GM21528 (cell line): ENCODE measurements around the gene MACROD2.

Source experiments
- ATAC-seq: cut with Tn5 transposase; IDR thresholded peaks from one replicate; pipeline ENCODE4 v1.9.1; 2021; ENCODE audit warnings: mild to moderate bottlenecking, moderate library complexity; ENCODE audit not compliant: unreplicated experiment, low FRiP score

Gene MACROD2

GRCh38 chr20:14688005-14688404 is 692.7 kb downstream of the MACROD2 start:
- ATAC-seq = no peak

- ATAC-seq = peak; percentile 66
Observed at GRCh38 chr20:14691994-14692393, 696.7 kb downstream of the MACROD2 start.

DNA sequence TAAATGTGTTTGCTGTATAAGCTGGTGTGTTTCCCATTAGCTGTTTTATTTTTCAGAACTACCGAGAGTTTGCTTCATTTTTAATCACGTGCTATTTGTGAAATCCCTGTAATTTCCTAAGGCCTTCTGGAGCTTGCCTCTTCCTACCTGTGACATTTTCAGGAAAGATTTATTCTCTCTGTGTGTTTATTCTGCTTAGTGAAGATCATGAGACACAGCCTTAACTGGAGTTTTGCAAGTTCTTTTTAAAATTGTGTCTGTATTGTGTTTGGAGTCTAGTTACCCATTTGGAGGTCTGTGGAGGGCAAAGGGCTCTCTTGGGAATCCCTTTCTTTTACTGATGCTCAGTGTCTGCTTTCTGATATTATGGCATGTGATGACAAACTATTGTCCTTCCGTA is 701.2 kb downstream of the MACROD2 start:
- no peak for ATAC-seq

DNA sequence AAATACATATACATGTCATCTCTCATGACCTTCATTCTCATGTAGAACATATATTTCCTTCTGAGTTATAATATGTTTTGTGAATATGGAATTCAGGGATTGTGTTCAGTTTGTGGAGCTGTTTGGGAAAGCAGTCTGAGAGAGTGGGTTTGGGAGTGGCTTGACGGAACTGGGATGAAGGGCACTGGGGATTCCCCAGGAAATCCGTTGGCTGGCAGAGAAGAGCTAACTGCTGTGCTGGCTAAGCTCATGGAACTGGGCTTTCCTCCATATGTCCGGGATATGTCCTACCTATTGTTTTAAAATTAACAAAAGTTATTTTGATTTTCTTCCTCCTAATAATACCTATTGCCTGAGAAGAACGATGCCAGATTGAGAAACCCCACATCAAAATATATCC is 701.6 kb downstream of the MACROD2 start:
- no peak for ATAC-seq

GRCh38 chr20:14698125-14698524 is 702.8 kb downstream of the MACROD2 start:
- ATAC-seq = no peak

GRCh38 chr20:14698605-14699373 is 703.5 kb downstream of the MACROD2 start:
- ATAC-seq = no peak

DNA sequence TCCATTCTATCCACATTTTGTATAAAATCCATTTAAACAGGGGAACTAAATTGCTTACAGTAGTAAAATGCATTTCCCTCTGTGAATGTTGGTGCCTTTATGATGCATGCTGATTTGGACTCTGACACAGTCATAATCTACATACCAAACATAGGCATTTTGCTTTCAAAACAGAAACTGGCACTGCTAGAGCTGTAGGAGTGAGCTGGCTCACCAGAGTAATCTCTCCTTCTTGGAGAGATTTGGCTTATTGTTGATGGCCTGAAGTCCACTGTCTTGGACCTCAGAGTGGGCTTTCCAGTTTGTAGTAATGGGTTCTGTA is 705.3 kb downstream of the MACROD2 start:
- peak; percentile 44 for ATAC-seq

- no peak for ATAC-seq
Observed at GRCh38 chr20:14701326-14701725, 706.0 kb downstream of the MACROD2 start.

GRCh38 chr20:14706555-14706954 is 711.2 kb downstream of the MACROD2 start:
- ATAC-seq = no peak

GRCh38 chr20:14707026-14707680 is 711.8 kb downstream of the MACROD2 start:
- ATAC-seq = no peak

DNA sequence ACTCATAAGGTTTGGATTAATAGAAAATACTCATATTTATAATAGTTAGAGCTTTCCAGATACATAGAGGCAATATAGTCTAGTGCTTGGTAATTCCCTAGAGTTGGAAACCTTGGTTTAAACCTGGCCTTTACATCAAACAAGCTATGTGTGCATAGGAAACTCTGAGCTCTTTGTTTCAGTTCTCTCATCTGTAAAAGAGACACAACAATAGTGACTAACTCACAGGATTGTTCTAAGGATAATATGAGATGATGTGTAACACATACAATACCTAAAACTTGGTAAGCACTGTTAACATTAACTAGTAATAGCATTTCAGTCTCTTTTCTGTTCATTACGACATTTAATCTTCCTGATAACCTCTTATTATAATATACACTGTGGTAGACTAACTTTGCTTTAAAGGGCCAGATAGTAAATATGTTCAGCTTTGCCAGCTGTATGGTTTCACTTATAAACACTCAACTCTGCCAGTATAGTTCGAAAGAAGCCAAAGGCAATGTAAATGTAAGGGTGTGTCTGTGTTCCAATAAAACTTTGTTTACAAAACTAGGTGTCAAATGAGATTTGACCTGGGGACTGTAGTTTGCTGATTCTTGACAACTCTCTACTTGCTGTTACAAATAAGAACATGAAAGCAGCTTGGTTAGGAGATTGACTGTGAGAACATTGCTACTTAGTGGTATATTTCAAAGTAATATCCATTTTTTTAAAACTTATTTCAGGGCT is 712.7 kb downstream of the MACROD2 start:
- no peak for ATAC-seq

DNA sequence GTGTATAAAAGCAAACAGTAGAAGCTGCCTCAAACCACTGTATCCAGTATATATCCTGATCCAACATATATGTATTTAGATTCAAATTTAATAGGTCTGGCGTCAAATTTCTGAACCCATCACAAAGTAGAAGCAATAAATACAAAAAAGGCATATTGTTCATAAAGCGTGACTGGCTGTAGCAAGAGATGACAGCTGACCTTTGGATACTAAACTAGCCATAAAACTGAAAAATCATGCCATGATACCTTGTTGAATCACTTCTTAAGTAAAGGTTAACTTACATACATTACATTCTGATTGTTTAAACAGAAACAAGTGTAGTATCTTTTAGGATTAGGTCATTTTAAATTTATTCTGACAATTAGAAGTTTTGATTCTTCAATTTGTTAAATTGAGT is 714.1 kb downstream of the MACROD2 start:
- no peak for ATAC-seq

DNA sequence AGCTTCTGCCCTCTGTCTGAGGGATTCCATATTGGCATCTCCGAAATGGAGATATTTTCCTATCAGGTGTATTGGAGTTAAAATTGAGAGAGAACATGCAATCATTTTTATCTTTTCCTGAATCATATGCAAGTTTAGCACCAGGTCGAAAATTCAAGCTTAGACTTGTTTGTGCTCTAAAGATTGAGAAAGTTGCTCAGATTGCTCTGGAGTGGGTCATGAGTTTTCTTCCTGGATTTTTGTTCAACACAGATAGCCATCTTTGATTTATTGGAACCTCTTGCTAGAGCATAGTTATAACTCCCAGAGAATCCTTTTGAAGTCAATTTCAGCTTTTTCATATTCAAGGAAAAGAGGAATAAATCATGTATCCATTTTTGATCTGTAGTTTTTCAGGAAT is 715.6 kb downstream of the MACROD2 start:
- no peak for ATAC-seq

GRCh38 chr20:14711652-14712051 is 716.3 kb downstream of the MACROD2 start:
- ATAC-seq = no peak

GRCh38 chr20:14712302-14712739 is 717.0 kb downstream of the MACROD2 start:
- ATAC-seq = no peak

DNA sequence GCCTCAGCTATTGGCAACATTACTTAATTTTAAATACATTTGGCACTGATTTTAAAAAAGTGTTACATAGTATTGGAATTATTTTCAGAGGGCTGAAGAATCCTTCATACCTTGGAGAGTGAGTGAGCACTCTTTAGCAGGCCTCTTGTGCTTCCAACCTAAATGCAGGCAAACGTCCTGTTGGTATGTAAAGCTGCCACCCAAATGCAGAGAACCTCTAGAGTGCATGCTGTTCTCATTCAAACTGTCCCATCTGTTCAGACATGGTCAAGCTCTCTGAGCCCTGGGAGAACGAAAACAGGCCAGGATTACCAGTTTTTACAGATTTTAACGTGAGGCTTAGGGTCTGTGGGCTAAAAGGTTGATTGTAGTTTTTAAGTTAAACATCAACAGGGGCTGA is 720.1 kb downstream of the MACROD2 start:
- ATAC-seq = no peak

GRCh38 chr20:14716351-14716801 is 721.1 kb downstream of the MACROD2 start:
- no peak for ATAC-seq

DNA sequence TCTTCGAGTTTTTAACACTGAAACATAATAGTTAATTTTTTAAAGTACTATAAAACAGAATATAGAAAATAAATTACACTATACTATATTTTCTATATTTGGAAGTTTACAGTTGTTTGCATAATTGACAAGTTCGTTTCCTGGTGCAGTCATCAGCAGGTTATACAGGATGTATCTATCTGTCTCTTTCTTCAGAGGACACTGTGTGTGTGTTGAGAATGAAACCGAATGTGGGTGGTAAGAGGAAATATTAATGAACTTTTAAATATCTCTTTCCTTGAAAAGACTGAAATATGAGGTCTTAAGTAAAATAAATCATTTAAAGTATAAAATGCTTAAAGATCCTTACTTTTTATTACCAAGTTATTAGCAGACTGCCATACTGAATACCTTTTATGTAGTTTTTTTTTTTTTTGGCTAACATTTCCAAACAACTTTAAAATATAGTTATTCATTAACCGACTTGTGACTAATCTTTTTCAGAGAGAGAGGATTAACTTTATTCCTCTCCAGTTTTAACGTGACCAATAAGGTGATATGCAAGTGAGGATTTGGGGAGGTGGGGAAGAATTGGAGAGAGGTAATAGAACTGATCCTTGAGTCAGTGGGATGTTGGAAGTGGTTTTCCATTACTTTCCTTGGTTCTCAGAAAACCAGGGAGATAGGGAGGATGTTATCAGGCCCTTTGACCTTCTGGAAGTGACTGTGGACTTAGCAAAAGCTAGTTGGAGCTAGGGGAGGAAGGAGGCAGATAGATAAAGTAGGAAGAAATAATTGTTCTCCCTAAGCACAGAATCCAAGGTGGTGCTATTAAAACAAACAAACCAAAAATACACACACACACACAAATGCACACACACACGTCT is 722.1 kb downstream of the MACROD2 start:
- no peak for ATAC-seq

GRCh38 chr20:14720251-14720650 is 724.9 kb downstream of the MACROD2 start:
- no peak for ATAC-seq

DNA sequence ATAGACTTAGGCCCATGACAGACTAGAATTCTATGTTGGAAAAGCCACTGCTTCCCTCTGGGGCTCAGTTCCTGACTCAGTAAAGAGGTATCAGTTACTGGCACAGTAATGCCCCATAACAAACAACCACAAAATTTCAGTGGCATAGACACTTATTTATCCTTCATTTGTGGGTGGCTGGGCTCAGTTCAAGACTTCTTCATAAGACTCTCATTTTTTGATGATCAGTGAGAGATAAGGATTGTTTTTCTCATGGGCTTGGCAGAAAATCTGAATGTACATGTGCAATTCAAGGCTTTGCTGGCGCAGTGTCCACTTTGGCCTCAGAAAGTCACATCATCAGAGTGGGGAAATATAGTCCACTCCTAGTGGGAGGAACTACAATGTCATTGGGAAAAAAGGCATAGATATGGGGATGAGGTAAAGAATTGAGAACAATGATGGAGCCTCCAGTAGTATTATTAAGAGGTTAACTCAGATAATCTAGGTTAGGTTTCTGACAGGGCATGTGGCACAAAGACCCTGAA is 726.7 kb downstream of the MACROD2 start:
- ATAC-seq = no peak
